ENCODE measurements around the gene RFX3.
A peak's percentile ranks its signal among the peaks of the same experiment; 100 is the strongest.

RFX3 gene

GRCh38 chr9:3534614-3535404 is 9.0 kb upstream of the RFX3 start:
- Histone ChIP-seq H3K27me3 (ENCODE audit: insufficient read depth, low read depth) (no peaks in the 10 kb centered on the region), H3K79me2 (ENCODE audit: insufficient read depth, low read depth) (no peaks in the 10 kb centered on the region), H3K9ac (no peak overlapping the region), H3K36me3 (ENCODE audit: insufficient read depth) (no peaks in the 10 kb centered on the region), H3K4me3 (IDR thresholded peaks at IDR 0.05; ENCODE audit: insufficient read depth, low read depth, low read length) (no peak overlapping the region), H4K20me1 (ENCODE audit: insufficient read depth) (no peaks in the 10 kb centered on the region), H3K27ac (no peak overlapping the region), H3K4me2 (no peak overlapping the region), H3K4me1 (ENCODE audit: low read depth, poor library complexity, severe bottlenecking) (peaks cover under 1% of the 10 kb centered on the region), H2AFZ (ENCODE audit: low read depth) (no peak overlapping the region)
- no peak for TF ChIP-seq CTCF (conservative IDR thresholded peaks at IDR 0.05; ENCODE audit: low read depth, low read length)

- Histone ChIP-seq H3K9ac (no peak overlapping the region), H2AFZ (ENCODE audit: low read depth) (no peak overlapping the region), H3K4me2 (no peak overlapping the region), H3K4me1 (ENCODE audit: low read depth, poor library complexity, severe bottlenecking) (peaks cover 23% of the 10 kb centered on the region), H3K27me3 (ENCODE audit: insufficient read depth, low read depth) (no peaks in the 10 kb centered on the region), H3K36me3 (ENCODE audit: insufficient read depth) (no peaks in the 10 kb centered on the region), H3K4me3 (IDR thresholded peaks at IDR 0.05; ENCODE audit: insufficient read depth, low read depth, low read length) (no peak overlapping the region), H4K20me1 (ENCODE audit: insufficient read depth) (no peaks in the 10 kb centered on the region), H3K79me2 (ENCODE audit: insufficient read depth, low read depth) (peaks cover 15% of the 10 kb centered on the region; the same call in 1 of the 2 replicates), H3K27ac (no peak overlapping the region)
- no peak for TF ChIP-seq CTCF (conservative IDR thresholded peaks at IDR 0.05; ENCODE audit: low read depth, low read length)
Measured at GRCh38 chr9:3532158-3532557, 6.4 kb upstream of the RFX3 start.

GRCh38 chr9:3528451-3528850 is 2.6 kb upstream of the RFX3 start:
- Histone ChIP-seq H3K4me2 (peak overlapping the region; percentile 81), H3K4me3 (IDR thresholded peaks at IDR 0.05; ENCODE audit: insufficient read depth, low read depth, low read length) (no peak overlapping the region), H3K9ac (peak overlapping the region; percentile 100; the same call in 1 of the 2 replicates)

More at GRCh38 chr9:3528451-3528850, 2.6 kb upstream of the RFX3 start:
- Histone ChIP-seq H3K36me3 (ENCODE audit: insufficient read depth) (no peaks in the 10 kb centered on the region), H3K27ac (peak overlapping the region; percentile 100; the same call in 1 of the 2 replicates), H3K79me2 (ENCODE audit: insufficient read depth, low read depth) (peaks cover 29% of the 10 kb centered on the region; the same call in 1 of the 2 replicates), H4K20me1 (ENCODE audit: insufficient read depth) (no peaks in the 10 kb centered on the region), H3K27me3 (ENCODE audit: insufficient read depth, low read depth) (no peaks in the 10 kb centered on the region), H2AFZ (ENCODE audit: low read depth) (0 out of 2 replicates have a peak overlapping the region, but pooled peaks have one; percentile 69), H3K4me1 (ENCODE audit: low read depth, poor library complexity, severe bottlenecking) (peaks cover 32% of the 10 kb centered on the region)
- no peak for TF ChIP-seq CTCF (conservative IDR thresholded peaks at IDR 0.05; ENCODE audit: low read depth, low read length)

Measured in KMS-11 (cell line).